Superior temporal gyrus (tissue), 1 donor: Measurements from ENCODE around the gene TGFB1.
"Not testable (repeated sequence)": the region's sequence is repeated elsewhere in the genome, so short reads cannot be mapped to it uniquely, and the experiment has no call there.

Experiments
- DNase-seq: peaks from one replicate; pipeline ENCODE4 v3.0.0-alpha.2; 2016; ENCODE audit errors: extremely low spot score

TGFB1 gene

DNA sequence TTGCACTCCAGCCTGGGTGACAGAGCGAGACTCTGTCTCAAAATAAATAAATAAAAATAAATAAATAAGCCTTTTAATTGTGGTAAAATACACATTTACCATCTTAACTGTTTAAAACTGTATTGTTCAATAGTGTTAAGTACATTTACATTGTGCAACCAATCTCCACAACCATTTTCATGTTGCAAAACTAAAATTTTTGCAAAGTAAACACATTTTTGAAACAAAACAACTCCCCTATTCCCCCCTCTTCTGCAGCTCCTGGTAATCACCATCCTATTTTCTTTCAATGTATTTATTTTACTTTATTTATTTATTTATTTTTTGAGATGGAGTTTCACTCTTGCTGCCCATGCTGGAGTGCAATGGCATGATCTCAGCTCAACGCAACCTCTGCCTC is 16.0 kb upstream of the TGFB1 start:
- no peak for DNase-seq

GRCh38 chr19:41367848-41368301 is 14.2 kb upstream of the TGFB1 start:
- DNase-seq: no peak

- DNase-seq: no peak
These were observed 12.4 kb upstream of the TGFB1 start for GRCh38 chr19:41366089-41366488.

GRCh38 chr19:41364524-41365391 is 11.0 kb upstream of the TGFB1 start:
- no peak for DNase-seq

GRCh38 chr19:41363753-41364523 is 10.2 kb upstream of the TGFB1 start, which contains the start of gene B9D2:
B9D2 (minus strand) TSS chr19:41364149; CDS start chr19:41363519, 630 bp downstream.
- DNase-seq: peak; percentile 99

DNA sequence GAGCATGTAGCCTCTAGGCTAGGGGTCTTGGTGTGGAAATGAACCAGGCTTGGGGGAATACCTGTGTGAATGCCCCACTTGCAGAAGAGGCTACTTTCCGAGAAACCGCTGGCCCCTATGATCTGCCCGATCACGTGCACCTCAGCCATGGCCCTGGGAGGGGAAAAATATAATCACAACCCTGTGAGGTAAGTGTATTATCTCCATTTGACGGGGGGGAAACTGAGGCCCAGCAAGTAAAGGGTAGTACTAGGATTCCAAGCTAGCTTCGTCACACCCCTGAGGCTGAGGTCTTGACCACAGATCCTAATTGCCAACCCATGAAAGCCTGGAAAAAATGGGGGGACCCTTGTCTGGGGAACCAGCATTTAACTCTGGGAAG is 9.6 kb upstream of the TGFB1 start:
- DNase-seq: no peak

GRCh38 chr19:41362143-41362847 is 8.6 kb upstream of the TGFB1 start:
- no peak for DNase-seq

GRCh38 chr19:41359741-41360140 is 6.0 kb upstream of the TGFB1 start:
- DNase-seq: no peak

- DNase-seq: no peak
These were observed 4.0 kb upstream of the TGFB1 start for GRCh38 chr19:41357746-41358145.

DNA sequence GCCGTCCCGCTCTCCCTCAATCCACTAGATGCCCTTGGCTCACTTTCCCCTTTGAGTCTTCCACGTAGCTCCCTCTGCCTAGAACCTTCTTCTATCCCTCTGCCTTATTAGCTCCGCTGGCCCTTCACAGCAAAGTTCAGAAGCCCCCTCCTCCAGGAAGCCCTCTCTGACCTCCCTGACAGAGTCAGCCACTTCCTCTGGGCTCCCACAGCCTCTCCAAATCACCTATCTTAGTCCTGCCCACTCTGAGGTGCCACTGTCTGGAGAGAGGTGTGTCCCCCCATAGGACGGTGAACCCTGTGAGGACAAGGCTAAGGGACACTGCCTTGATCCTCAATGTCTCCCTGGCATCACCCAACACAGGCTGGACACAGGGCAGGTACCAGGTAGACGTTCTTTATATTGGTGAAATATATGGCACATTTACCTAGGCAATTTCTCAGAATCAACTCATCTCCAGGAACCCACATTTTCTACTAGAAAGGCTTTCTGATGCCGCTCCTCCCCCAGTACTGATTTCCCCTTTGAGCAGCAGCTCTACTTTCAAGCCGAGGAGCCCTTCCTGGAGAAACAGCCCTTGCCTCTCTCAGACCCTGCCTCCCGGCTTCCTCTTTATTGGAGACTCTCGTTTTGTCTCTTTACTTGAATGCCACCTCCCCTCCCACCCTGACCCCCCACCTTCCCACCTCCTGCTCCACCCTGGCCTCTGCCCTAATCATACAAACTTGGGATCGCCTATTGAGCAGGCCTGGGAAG is 3.4 kb upstream of the TGFB1 start:
- DNase-seq: no peak

DNA sequence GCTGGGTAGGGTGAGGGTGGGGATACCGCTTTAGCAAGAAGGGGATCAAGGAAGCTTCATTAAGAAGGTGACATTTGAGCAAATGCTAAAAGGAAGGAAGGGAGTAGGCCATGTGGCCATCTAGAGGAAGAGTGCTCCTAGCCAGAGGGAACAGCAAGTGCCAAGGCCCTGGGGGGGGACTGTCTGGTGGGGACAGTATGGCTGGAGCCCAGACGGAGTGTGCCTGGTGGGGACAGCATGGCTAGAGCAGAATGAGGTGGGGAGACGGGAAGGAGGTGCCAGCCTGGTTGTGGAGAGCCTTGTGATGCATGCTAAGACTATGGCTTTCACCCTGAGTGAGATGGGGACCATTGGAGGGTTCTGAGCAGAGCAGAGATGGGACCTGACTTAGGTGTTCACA is 2.1 kb upstream of the TGFB1 start:
- DNase-seq: no peak

DNA sequence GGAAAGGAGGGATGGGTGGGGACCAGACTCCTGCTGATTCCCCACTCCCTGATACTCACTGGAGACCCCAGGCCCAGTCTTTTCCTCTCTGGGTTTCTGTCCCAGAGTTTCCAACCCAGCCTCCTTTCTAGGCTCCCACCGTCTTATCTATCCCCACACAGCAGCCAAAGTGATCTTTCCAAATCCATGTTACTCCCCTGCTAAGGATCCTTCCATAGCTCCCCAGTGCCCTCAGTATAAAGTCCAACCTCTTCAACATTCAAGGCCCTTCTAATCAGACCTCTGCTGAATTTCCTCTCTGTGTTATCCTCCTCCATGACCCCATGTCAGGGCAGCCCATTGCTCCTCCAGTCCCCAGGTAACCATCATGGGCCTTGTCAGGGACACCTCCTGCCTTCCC is 1.3 kb upstream of the TGFB1 start:
- DNase-seq: no peak

DNA sequence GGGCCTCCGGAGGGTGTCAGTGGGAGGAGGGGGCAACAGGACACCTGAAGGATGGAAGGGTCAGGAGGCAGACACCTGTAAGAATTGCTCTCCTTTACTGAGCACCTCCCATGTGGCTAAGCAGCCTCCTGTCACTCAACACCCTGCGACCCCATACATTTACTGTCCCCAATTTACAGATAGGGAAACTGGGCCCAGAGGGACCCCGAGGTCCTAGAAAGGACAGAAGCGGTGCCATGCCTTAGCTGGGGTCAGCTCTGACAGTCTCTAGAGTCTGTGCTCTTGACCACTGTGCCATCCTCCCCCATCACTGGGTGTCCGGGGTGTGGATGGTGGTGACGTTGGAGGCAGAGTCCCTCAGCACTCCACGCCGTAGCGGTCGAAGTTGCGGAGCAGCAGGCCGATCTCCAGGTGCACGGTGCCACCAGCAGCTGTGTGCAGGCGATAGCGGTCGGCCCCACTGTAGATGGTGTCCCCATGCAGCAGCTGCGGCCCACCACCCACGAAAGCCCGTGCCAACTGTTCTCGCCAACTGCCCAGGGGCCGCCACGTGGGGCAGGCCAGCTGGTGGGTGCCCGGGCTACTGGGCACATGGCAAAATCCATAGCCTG is 726 bp upstream of the TGFB1 start:
- no peak for DNase-seq

DNA sequence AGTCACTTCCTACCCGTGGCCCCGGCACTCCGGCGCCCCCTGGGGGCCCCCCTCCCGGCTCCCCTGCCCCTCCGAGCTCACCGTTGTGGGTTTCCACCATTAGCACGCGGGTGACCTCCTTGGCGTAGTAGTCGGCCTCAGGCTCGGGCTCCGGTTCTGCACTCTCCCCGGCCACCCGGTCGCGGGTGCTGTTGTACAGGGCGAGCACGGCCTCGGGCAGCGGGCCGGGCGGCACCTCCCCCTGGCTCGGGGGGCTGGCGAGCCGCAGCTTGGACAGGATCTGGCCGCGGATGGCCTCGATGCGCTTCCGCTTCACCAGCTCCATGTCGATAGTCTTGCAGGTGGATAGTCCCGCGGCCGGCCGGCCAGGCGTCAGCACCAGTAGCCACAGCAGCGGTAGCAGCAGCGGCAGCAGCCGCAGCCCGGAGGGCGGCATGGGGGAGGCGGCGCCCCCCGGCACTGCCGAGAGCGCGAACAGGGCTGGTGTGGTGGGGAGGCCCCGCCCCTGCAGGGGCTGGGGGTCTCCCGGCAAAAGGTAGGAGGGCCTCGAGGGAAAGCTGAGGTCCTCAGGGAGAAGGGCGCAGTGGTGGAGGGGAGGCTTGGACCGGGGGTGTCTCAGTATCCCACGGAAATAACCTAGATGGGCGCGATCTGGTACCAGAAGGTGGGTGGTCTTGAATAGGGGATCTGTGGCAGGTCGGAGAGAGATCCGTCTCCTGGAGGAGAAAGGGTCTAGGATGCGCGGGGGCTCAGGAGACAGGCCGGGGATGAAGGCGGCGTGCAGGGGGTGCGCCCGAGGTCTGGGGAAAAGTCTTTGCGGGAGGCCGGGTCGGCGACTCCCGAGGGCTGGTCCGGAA is 885 bp downstream of the TGFB1 start:
- no peak for DNase-seq

DNA sequence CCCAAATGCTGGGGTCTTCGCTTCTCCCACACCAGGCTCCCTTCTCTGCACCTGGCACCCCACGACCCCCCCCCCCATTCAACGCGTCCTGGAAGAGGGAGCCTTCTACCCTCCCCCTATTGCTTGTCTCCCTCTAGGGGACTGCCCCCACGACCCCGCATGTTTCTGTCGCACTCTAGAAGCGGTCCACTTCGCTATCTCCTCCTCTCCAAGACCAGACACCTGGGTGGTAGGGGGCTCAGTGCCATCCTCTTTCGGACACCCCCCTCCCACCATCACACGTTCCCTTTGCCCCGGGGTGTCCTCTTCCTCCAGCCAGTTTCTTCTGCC is 1.5 kb downstream of the TGFB1 start:
- DNase-seq: no peak

- no peak for DNase-seq
These were observed 2.1 kb downstream of the TGFB1 start for GRCh38 chr19:41351339-41352245.

DNA sequence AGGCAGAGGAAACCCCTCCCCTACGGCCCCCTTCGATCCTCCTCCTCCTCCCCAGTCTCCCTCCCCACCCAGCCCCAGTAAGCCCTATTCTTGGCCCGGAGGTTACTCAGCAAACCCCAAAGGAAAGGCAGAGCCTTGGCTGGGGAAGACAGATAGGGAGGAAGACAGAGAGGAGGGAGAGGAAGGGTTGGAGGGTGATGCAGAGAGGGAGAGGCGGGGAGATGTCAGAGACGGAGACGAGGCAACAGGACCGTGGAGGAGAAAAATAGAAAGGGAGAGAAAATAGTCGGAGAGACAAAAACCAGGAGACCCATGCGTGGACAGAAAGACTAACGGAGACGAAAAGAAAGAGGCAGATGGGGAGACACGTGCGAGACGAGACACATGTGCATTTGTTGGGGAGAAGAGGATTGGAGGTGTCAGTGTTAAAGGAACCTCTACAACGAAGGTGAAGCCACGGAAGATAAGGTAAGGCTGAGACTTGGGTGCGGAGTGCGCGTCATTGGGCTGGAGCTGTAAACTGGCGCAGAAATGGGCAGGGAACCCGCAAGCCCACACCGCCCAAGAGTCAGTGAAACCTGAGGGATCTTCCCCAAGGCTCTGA is 2.9 kb downstream of the TGFB1 start:
- DNase-seq: no peak

DNA sequence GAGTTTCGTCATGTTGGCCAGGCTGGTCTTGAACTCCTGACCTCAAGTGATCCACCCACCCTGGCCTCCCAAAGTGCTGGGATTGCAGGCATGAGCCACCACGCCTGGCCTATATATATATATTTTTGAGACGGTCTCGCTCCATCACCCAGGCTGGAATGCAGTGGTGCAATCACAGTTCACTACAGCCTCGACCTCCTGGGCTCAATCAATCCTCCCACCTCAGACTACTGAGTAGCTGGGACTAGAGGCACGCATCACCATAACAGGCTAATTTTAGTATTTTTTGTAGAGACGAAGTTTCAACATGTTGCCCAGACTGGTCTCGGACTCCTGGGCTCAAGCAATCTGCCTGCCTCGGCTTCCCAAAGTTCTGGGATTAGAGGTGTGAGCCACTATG is 6.8 kb downstream of the TGFB1 start:
- not testable (repeated sequence) for DNase-seq

DNA sequence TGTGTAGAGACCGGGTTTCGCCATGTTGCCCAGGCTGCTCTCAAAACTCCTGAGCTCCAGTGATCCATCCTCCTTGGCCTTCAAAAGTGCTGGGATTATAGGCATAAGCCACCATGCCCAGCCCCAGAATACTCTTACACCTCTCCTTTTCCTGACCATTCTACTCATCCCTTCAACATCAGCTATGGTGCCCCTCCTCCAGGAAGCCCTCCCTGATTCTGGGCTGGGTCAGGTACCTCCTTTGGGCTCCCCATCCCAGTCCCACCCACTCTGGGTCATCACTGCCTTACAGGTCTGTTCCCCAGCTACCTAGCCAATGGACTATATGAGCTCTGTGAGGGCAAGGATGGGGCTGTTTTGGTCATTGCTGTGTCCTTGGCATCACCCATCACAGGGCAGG is 9.6 kb downstream of the TGFB1 start:
- DNase-seq: no peak
